Esophagus muscularis mucosa (tissue), 4 donors: ENCODE measurements around the gene C17orf107.

Experiments used
- EP300 ChIP-seq: sonication (generic); formaldehyde crosslinking; IDR thresholded peaks from one replicate; pipeline ENCODE4 v1.6.1; 2017; ENCODE audit warnings: antibody characterized with exemption
- POLR2A ChIP-seq: fragments of 450-650 bp; IDR thresholded peaks from one replicate; pipeline ENCODE4 v1.6.1; 2017; ENCODE audit warnings: antibody characterized with exemption, moderate library complexity, mild to moderate bottlenecking, low read depth
- POLR2AphosphoS5 ChIP-seq, 2 donors: sonication (generic); formaldehyde crosslinking; IDR thresholded peaks; one replicate each; pipeline ENCODE4 v1.6.1; 2017; ENCODE audit warnings: antibody characterized with exemption in 2 of 2
- TF ChIP-seq, protein P1 (sequence below), 3 experiments: fragments of 200-600 bp in 2 of 3; fragments of 450-650 bp in 1 of 3; sonication (generic) in 2 of 3; IDR thresholded peaks; one replicate each; pipeline ENCODE4 v1.5.1; 2017 to 2019; ENCODE audit warnings: antibody characterized with exemption in 3 of 3, mild to moderate bottlenecking in 2 of 3, moderate library complexity in 1 of 3

DNA sequence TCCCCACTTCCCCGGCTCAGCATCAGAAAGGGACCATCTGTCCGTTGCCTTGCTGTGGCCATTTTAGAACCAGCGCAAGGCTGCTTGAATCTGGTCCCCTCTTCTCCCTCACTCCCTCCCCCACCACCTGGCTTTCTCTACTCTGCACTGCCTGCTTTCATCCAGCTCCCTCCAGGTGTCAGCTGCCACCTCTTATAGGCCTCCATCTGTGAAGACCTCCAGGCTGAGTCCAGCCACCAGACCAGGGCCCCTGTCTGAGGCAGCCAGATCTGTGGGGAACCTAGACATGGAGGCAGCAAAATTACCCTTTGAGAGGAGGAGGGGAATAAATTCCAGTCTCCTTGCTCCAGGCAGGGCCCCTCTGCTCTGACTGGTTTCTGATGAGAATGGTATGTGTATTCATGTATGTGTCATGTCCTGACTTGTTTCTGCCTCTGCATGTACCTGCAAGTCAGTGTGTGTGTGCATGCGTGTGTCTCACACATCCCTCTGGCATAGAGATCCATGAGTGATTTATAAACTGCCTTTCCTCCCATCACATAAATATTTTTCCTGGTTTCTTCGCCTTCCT lies 45.1 kb upstream of the C17orf107 start:
- TF ChIP-seq, protein P1, sequence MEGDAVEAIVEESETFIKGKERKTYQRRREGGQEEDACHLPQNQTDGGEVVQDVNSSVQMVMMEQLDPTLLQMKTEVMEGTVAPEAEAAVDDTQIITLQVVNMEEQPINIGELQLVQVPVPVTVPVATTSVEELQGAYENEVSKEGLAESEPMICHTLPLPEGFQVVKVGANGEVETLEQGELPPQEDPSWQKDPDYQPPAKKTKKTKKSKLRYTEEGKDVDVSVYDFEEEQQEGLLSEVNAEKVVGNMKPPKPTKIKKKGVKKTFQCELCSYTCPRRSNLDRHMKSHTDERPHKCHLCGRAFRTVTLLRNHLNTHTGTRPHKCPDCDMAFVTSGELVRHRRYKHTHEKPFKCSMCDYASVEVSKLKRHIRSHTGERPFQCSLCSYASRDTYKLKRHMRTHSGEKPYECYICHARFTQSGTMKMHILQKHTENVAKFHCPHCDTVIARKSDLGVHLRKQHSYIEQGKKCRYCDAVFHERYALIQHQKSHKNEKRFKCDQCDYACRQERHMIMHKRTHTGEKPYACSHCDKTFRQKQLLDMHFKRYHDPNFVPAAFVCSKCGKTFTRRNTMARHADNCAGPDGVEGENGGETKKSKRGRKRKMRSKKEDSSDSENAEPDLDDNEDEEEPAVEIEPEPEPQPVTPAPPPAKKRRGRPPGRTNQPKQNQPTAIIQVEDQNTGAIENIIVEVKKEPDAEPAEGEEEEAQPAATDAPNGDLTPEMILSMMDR (IDR thresholded peaks at IDR 0.05) = no peak
- no peak for TF ChIP-seq EP300
- TF ChIP-seq POLR2A = no peak
- TF ChIP-seq POLR2AphosphoS5 (IDR thresholded peaks at IDR 0.05) = no peak
